IPS DF 4.7 (cell line): ENCODE results near the gene IMPG2.

ENCODE experiments used
- DNase-seq: peaks from one replicate; pipeline ENCODE4 v3.0.0-alpha.2; 2013; ENCODE audit warnings: low spot score; ENCODE audit errors: extremely low read depth

Gene IMPG2

DNA sequence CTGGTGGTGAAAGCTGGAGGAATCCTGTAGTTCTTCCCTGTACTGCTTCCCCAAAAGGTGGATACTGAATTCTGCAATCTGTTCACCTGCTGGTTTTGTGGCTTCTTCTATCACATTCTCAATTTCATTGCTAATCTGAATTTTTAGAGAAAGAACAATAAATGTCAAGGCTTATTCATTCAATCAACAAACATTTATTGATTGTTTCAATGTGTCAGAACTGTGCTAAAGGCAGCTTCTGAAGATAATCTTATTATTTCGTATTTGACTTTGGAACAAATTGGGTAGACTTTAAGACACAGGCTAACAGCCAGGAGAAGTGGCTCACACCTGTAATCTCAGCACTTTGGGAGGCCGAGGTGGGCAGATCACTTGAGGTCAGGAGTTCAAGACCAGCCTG, 46.8 kb downstream of the IMPG2 start:
- no peak for DNase-seq

DNA sequence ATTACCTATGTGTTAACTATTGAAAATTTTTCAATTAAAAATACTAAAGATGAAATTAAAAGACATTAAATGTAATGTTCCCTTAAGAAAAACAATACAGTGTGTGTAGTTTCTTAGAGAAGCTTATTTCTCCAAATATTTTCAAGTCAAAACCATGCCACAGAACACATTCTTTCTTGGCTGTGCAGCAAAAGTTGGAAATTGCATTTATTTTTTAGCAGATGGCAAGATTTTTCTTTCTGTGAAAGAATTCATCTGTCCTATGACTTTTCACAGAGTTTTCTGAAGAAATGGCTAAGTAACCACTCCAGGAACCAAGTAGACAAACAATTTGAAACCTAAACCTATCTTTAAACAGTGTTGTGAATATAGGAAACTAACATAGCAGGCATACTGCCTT, 47.2 kb downstream of the IMPG2 start:
- DNase-seq = no peak

GRCh38 chr3:101271728-101272127, 48.6 kb downstream of the IMPG2 start:
- no peak for DNase-seq

- DNase-seq = no peak
Observed at GRCh38 chr3:101270149-101270548, 50.2 kb downstream of the IMPG2 start.

- DNase-seq = no peak
Observed at GRCh38 chr3:101268971-101269671, 51.3 kb downstream of the IMPG2 start.

- DNase-seq = no peak
Observed at GRCh38 chr3:101268141-101268540, 52.2 kb downstream of the IMPG2 start.

GRCh38 chr3:101266566-101266965, 53.8 kb downstream of the IMPG2 start:
- no peak for DNase-seq

- no peak for DNase-seq
Observed at GRCh38 chr3:101266071-101266470, 54.3 kb downstream of the IMPG2 start.

GRCh38 chr3:101262393-101263240, 57.8 kb downstream of the IMPG2 start:
- DNase-seq = no peak

- no peak for DNase-seq
Observed at GRCh38 chr3:101261506-101261905, 58.9 kb downstream of the IMPG2 start.

DNA sequence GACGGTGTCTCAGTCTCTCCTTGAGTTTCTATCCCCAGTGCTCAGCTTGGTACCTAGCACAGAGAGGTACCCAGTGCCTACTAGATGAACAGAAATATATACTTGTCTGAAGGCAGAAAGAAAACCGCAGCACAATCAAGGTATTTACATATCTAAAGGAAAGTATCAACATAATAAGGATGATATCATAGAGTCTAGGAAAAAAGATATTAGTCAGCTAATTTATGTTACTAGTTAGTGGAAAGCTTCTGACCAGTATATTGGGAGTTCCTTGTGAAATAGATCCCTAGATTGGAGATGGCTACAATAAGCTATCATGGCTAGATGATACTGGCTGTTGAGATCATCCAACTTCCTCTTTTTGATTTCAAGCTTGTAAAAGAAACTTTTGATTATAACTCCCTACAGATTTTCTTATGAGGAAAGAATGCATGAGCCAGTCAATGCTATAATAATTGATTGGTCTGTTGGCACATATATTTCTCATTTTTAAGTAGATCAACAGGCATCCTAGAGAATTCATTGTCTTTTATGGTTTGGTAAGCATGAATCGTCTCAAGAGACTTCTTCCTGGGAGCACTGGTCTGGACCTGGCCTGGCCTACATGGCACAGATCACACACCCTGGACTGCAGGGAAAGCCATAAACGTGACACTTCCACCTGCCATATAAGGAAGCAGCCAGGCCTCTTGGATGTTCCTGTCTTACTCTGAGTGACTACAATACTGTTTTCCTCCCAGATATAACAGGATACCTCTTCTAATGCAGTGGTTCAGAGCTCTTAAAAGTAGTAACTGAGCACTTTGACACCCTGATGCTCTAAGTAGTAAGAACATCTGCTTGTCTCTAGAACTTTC, 60.7 kb downstream of the IMPG2 start:
- no peak for DNase-seq

- DNase-seq = no peak
Observed at GRCh38 chr3:101256511-101256910, 63.9 kb downstream of the IMPG2 start.

DNA sequence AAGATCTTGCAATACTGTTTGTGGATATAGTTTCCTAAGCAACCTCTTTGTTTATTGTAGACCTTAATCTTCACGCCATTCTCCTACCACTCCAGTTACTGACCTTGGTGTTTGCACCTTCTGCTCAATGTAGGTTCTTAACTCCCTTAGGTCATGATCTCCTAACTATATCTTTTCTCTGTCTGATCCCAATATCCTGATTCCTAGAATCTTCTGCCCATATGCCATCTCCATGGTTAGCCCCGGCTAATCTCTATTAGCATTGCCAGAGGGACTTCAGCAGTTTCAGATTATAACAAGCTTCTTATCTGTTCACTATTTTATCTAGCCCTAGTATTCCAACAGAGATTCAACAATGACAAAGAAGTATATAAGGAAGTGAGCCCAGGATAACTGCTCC, 64.9 kb downstream of the IMPG2 start:
- no peak for DNase-seq

DNA sequence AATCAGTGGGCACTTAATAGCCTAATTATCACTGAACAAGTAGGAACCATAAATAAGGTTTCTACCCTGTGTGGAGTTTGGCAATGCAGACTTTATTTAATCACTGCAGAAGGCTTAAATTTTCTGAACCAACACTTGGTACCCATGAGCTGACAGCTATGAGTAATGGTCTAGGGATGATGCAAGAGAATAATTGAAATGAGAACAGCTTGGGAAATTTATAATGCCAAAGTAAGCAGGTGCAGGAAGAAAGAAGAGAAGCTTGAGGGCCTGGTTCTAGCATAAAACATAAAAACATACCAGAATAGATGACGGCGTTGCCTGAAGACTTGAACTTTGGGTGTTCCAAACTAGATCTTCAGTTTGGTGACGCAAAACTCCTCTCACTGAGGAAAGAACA, 67.0 kb downstream of the IMPG2 start:
- no peak for DNase-seq

- no peak for DNase-seq
Observed at GRCh38 chr3:101252945-101253344, 67.4 kb downstream of the IMPG2 start.

DNA sequence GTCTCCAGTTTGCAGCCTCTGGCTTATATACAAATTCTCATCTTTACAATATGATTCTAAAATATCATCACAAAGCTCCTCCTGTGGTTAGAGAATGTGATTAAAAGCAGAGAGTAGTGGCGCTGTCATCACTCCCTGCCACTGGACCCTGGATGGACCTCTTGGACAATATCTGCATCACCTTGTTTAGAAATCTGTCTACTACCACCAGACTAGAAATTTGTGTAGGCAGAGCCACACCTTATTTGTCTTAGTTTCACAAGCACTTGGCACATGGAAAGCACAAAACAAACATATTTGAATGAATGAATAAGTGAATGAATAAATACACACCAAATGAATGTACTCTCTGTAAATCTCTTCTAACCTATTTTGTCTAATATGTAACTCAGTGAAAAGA, 68.1 kb downstream of the IMPG2 start:
- DNase-seq = no peak

GRCh38 chr3:101251441-101251840, 68.9 kb downstream of the IMPG2 start:
- DNase-seq = no peak

GRCh38 chr3:101249522-101249921, 70.9 kb downstream of the IMPG2 start:
- DNase-seq = no peak

- no peak for DNase-seq
Observed at GRCh38 chr3:101248736-101249135, 71.6 kb downstream of the IMPG2 start.

- no peak for DNase-seq
Observed at GRCh38 chr3:101244212-101244575, 76.2 kb downstream of the IMPG2 start.

DNA sequence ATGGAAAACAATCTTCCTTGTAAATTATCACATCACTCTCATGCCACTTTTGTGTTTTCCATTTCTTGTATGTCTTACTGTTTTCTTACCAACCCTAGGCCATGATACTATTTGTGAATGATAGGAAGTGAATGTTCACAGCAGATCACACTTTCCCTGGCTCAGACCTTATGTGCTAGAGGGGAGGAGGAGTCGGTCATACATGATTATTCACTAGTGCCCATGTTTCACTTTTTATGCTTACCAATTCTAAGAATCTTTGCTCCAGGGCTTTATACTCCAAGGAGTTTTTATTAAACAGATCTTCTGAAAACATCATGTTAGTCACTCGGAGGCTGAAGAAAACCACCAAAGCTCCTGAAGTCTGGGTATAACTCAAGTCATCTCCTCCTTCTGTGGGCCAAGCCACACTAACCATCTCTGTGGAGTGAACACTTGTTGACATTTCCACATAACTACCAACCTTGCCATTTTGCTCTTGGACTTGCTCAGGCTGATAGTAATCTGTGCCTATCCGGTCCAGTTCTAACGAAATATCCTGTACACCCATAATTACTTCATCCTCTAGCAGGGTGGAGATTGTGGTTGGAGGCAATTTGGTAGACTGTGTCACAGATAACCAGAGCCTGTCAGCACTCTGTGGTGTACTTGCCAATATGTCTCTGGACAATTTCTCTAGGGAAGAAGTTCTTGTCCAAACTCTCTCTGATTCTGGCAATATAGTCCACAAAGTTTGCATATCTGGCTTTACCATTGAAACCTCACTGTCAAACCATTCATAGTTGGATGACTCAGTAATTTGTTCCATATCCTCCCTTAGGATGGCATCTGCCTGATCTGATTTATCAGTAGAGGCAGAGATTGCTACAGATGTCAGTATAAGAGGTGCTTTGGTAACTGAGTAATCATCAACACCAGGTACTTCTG, 76.8 kb downstream of the IMPG2 start:
- DNase-seq = no peak
